GM12801 (cell line): Measurements from ENCODE around the gene ACVR1C.

Experiments
- TF ChIP-seq, protein P1 (sequence below): IDR thresholded peaks from one replicate; pipeline ENCODE4 v1.5.1; 2011; ENCODE audit warnings: control low read depth; ENCODE audit not compliant: insufficient read length; ENCODE audit errors: extremely low read depth

ACVR1C gene

GRCh38 chr2:157508676-157509075, 120.0 kb downstream of the ACVR1C start:
- TF ChIP-seq, protein P1, sequence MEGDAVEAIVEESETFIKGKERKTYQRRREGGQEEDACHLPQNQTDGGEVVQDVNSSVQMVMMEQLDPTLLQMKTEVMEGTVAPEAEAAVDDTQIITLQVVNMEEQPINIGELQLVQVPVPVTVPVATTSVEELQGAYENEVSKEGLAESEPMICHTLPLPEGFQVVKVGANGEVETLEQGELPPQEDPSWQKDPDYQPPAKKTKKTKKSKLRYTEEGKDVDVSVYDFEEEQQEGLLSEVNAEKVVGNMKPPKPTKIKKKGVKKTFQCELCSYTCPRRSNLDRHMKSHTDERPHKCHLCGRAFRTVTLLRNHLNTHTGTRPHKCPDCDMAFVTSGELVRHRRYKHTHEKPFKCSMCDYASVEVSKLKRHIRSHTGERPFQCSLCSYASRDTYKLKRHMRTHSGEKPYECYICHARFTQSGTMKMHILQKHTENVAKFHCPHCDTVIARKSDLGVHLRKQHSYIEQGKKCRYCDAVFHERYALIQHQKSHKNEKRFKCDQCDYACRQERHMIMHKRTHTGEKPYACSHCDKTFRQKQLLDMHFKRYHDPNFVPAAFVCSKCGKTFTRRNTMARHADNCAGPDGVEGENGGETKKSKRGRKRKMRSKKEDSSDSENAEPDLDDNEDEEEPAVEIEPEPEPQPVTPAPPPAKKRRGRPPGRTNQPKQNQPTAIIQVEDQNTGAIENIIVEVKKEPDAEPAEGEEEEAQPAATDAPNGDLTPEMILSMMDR: no peak

GRCh38 chr2:157506586-157506985, 122.1 kb downstream of the ACVR1C start:
- TF ChIP-seq, protein P1: no peak

- TF ChIP-seq, protein P1: no peak
These were observed 124.0 kb downstream of the ACVR1C start for GRCh38 chr2:157504623-157505022.

GRCh38 chr2:157501026-157501425, 127.6 kb downstream of the ACVR1C start:
- TF ChIP-seq, protein P1: no peak

GRCh38 chr2:157500334-157500733, 128.3 kb downstream of the ACVR1C start:
- TF ChIP-seq, protein P1: no peak

DNA sequence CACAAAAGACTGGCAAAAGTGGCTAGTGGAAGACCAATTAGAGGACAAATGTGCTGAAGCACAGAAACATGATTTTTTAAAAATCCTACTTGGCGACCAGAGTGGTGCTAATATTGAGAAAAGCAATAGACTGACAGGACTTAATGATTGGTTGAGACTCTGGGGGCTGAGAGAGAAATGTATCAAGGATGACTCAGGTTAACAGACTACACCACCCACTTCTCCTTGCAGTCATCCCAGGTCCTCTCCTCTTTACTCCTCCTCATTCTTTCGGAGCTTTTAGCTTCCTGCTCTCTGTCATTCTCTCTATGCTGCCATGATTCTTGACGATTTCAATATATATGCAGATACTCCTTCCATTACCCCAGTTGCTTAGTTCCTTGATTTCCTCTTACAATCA, 130.2 kb downstream of the ACVR1C start:
- TF ChIP-seq, protein P1: no peak

DNA sequence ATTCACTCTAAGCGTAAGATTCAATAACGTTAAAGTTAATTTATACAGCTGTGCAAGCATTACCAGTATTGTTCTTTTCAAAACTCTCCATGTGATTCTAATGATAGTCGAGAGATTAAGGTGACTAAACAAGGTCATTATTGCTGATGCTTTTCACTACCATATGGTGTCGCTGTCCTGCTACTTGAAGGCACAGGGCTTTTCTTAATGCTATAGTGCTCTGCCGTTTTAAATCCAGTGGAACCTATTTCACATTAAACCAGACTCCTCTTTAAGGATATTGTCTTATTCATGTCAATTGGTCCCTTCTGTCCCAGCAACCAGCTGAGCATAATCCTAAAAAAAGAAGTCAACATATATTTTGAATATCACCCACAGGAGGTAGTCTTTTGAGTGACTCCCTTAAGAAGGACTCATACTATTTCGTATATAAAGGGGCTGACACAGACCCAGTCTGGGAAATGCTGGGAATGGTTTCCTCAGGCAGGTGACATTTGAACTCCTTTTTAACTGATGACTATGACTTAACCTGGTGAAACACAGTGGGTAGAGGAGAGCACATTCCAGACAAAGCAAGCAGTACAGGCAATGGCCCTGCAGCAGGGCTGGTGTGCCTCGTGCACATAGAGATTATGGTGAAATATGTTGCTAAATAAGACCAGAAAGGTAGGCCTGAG, 130.9 kb downstream of the ACVR1C start:
- TF ChIP-seq, protein P1: no peak
